K562 (cell line): Measurements from ENCODE around the gene RPF1. TPM values are rescaled to one million over a fixed set of nuclear protein-coding genes. Genes with fewer than 3 reads are reported as not detected.

Experiments
- ATAC-seq: fragments of 200-7000 bp; cut with Tn5 transposase; 3 replicates; pipeline ENCODE4 v1.9.1; 2020; ENCODE audit warnings: moderate library complexity
- BruUV-seq: library from RNA; stranded (reverse); fragments of 400-500 nt; replicated peaks from 2 replicates; lab custom pipeline; 2021; lab: Mats Ljungman, UMichigan
- CTCF ChIA-PET: fragments of 300-600 bp; formaldehyde crosslinking; extraction: SDS; loops from one replicate; lab custom pipeline; 2021; ENCODE audit warnings: low intra/inter-chr PET ratio; lab: Yijun Ruan, JAX
- POLR2A ChIA-PET: fragments of 300-600, 350-650 bp; sonication (Branson Sonifier 250); formaldehyde crosslinking; extraction: SDS; loops from one replicate; lab custom pipeline; 2021; ENCODE audit warnings: antibody characterized with exemption, inconsistent platforms; lab: Yijun Ruan, JAX
- DNase-seq, 4 experiments: peaks; one replicate each; pipeline versions ENCODE4 v3.0.0 to v3.0.0-alpha.2; 2011 to 2018; ENCODE audit warnings: low spot score in 3 of 4, mixed read lengths in 3 of 4; ENCODE audit errors: extremely low read depth in 1 of 4
- FAIRE-seq: peaks from 2 replicates; lab custom pipeline; 2011; peaks lifted over from hg19 to GRCh38; lab: Jason Lieb, UNC
- H2AFZ ChIP-seq: 2 replicates; pipeline ENCODE4 v1.6.0; 2011; ENCODE audit warnings: low read depth, low read length, control low read depth, inconsistent platforms
- H3K27ac ChIP-seq: fragments of 200-600 bp; 3 replicates; pipeline ENCODE4 v1.8.0; 2011; ENCODE audit warnings: low read depth, mild to moderate bottlenecking, control low read depth, inconsistent platforms, low read length, moderate library complexity, mixed read lengths; ENCODE audit errors: extremely low read depth
- H3K27me3 ChIP-seq, 2 experiments: fragments of 300-600 bp in 1 of 2; 2 replicates in 1 of 2; 3 replicates in 1 of 2; pipeline versions ENCODE4 v1.6.0 to v1.8.0; 2011; ENCODE audit warnings: inconsistent platforms in 2 of 2, low read length in 2 of 2, mild to moderate bottlenecking in 1 of 2, mixed read lengths in 1 of 2, moderate library complexity in 1 of 2; ENCODE audit not compliant: control insufficient read depth in 2 of 2, insufficient read depth in 2 of 2
- H3K36me3 ChIP-seq: fragments of 300-600 bp; 3 replicates; pipeline ENCODE4 v1.8.0; 2011; ENCODE audit warnings: mild to moderate bottlenecking, low read length, inconsistent platforms; ENCODE audit not compliant: control insufficient read depth, insufficient read depth
- H3K4me1 ChIP-seq, 2 experiments: fragments of 200-600 bp in 1 of 2; replicated peaks in 1 of 2; 2 replicates in 1 of 2; 3 replicates in 1 of 2; pipeline versions ENCODE4 v1.5.1 to v1.8.0; 2011; ENCODE audit warnings: inconsistent platforms in 2 of 2, low read length in 2 of 2, mild to moderate bottlenecking in 1 of 2, mixed read lengths in 1 of 2, moderate library complexity in 1 of 2; ENCODE audit not compliant: control insufficient read depth in 2 of 2, insufficient read depth in 2 of 2
- H3K4me2 ChIP-seq: 2 replicates; pipeline ENCODE4 v1.6.1; 2011; ENCODE audit warnings: low read length, control low read depth, inconsistent platforms, mixed read lengths; ENCODE audit not compliant: insufficient read depth
- H3K4me3 ChIP-seq: fragments of 200-600 bp; sonication (generic), shearing (Covaris generic); 2 replicates; pipeline ENCODE4 v1.5.1; 2016; ENCODE audit warnings: control low read depth, inconsistent platforms
- H3K79me2 ChIP-seq: fragments of 200-600 bp; 3 replicates; pipeline ENCODE4 v1.8.0; 2011; ENCODE audit warnings: low read length, inconsistent platforms; ENCODE audit not compliant: control insufficient read depth, insufficient read depth
- H3K9ac ChIP-seq, 2 experiments: 2 replicates each; pipeline versions ENCODE4 v1.6.0 to v1.6.1; 2011; ENCODE audit warnings: low read depth in 2 of 2, low read length in 2 of 2, control low read depth in 1 of 2, inconsistent platforms in 1 of 2, mild to moderate bottlenecking in 1 of 2, mixed read lengths in 1 of 2; ENCODE audit not compliant: insufficient read depth in 1 of 2
- H3K9me1 ChIP-seq: one replicate; pipeline ENCODE4 v1.6.0; 2011; ENCODE audit warnings: inconsistent platforms, mild to moderate bottlenecking, low read length, moderate library complexity; ENCODE audit not compliant: control insufficient read depth, insufficient read depth
- H3K9me3 ChIP-seq: replicated peaks from 2 replicates; pipeline ENCODE4 v1.5.1; 2011; ENCODE audit warnings: low read depth, low read length, inconsistent platforms; ENCODE audit not compliant: control insufficient read depth, insufficient read depth
- H4K20me1 ChIP-seq: replicated peaks from 2 replicates; pipeline ENCODE4 v1.6.1; 2011; ENCODE audit warnings: low read length, inconsistent platforms, mixed read lengths; ENCODE audit not compliant: control insufficient read depth, insufficient read depth
- JUN ChIP-seq, 2 experiments: sonication (generic) in 1 of 2; formaldehyde crosslinking in 1 of 2; IDR thresholded peaks; 2 replicates each; pipeline versions ENCODE4 v1.6.1 to v1.8.0; 2012 to 2022; ENCODE audit warnings: borderline replicate concordance in 2 of 2, mild to moderate bottlenecking in 2 of 2, improper control_type of control experiment in 1 of 2, low read depth in 1 of 2, low read length in 1 of 2, missing genetic modification reagents in 1 of 2
- PHF8 ChIP-seq: fragments of 200-600 bp; sonication (generic); IDR thresholded peaks from 2 replicates; pipeline ENCODE4 v1.6.1; 2012; ENCODE audit warnings: mixed run types, mild to moderate bottlenecking, inconsistent platforms, low read length, moderate library complexity, borderline replicate concordance
- POLR2G ChIP-seq: fragments of 200-400 bp; formaldehyde crosslinking; IDR thresholded peaks from 2 replicates; pipeline ENCODE4 v1.6.1; 2017; ENCODE audit warnings: low read depth, mild to moderate bottlenecking, antibody characterized with exemption, low read length, moderate library complexity
- SRF ChIP-seq, 2 experiments: fragments of 250-450, 450-650 bp in 1 of 2; sonication (Bioruptor Pico) in 1 of 2; sonication (generic) in 1 of 2; formaldehyde crosslinking; IDR thresholded peaks; 2 replicates each; pipeline versions ENCODE4 v1.5.0 to v1.5.1; 2020 to 2022; ENCODE audit warnings: mild to moderate bottlenecking in 1 of 2, missing genetic modification reagents in 1 of 2
- TCF7 ChIP-seq: sonication (generic); IDR thresholded peaks from 2 replicates; pipeline ENCODE4 v1.6.1; 2016; ENCODE audit warnings: antibody characterized with exemption, borderline replicate concordance
- TEAD2 ChIP-seq: fragments of 450-650 bp; IDR thresholded peaks from 2 replicates; pipeline ENCODE4 v1.6.1; 2016; ENCODE audit warnings: missing genetic modification characterization, control low read depth, missing compliant biosample characterization
- ZNF780A ChIP-seq: fragments of 250-450 bp; sonication (Bioruptor Pico); IDR thresholded peaks from 2 replicates; pipeline ENCODE4 v1.5.0; 2021; ENCODE audit warnings: mild to moderate bottlenecking
- WGBS: fragments of 100-300 bp; shearing (Covaris generic); methylation state at CpG from one replicate; pipeline ENCODE4 v1.1.6; 2016; ENCODE audit warnings: low coverage, mixed read lengths; ENCODE audit not compliant: insufficient coverage; ENCODE audit errors: missing lambda C conversion rate; 5-methylcytosine and 5-hydroxymethylcytosine counted together
- in situ Hi-C: fragments of 300-500 bp; cut with MboI; formaldehyde crosslinking; loops from 4 replicates; pipeline ENCODE4 v1.15.0; 2018; ENCODE audit warnings: inconsistent platforms, mixed read lengths
- intact Hi-C: fragments of 100-400 bp; cut with micrococcal nuclease; formaldehyde crosslinking; loops from 2 replicates; pipeline ENCODE4 v1.14.2; 2022
- polyA plus RNA-seq, 8 experiments: library from polyadenylated mRNA; depleted of rRNA in 4 of 8; stranded (reverse) in 5 of 8; unstranded in 3 of 8; fragments of >200 nt; fragmentation: Nextera tagmentation in 2 of 8; fragmentation: Illumina TruSeq in 1 of 8; extraction: Ambion mirVana in 2 of 8; extraction: Trizol in 1 of 8; gene quantifications; 2 replicates each; pipeline versions ENCODE4 v1.2.1 to v1.2.3, GENCODE V29; 2011 to 2014; ENCODE audit warnings: inconsistent platforms in 1 of 8, missing spikeins in 1 of 8
- total RNA-seq, 7 experiments: library from RNA; depleted of rRNA in 6 of 7; stranded (reverse); fragments of >200 nt in 6 of 7; fragmentation: Illumina TruSeq in 2 of 7; extraction: Trizol in 2 of 7; gene quantifications; 2 replicates each; pipeline versions ENCODE4 v1.2.1 to v1.2.3, GENCODE V29; 2011 to 2021; ENCODE audit warnings: low replicate concordance in 1 of 7
- TF ChIP-seq, protein P1 (sequence below): fragments of 250-450 bp; sonication (Bioruptor Pico); IDR thresholded peaks from 2 replicates; pipeline ENCODE4 v1.4.0; 2020; ENCODE audit warnings: mild to moderate bottlenecking, moderate library complexity
- TF ChIP-seq, protein P2 (sequence below): sonication (generic); formaldehyde crosslinking; IDR thresholded peaks from 2 replicates; pipeline ENCODE4 v1.8.1; 2022; ENCODE audit warnings: missing genetic modification reagents
- TF ChIP-seq, protein P3 (sequence below), 2 experiments: fragments of 450-650 bp; conservative IDR thresholded peaks; 2 replicates each; pipeline ENCODE4 v1.6.1; 2017; ENCODE audit warnings: mild to moderate bottlenecking in 2 of 2, moderate library complexity in 2 of 2

The RPF1 gene
- total and polyA plus RNA-seq, 9 of the 15 experiments (the other 6 are each of a cell fraction or from before 2014, with no cell fraction given) = 52.4 to 156 (median 90.2) TPM

DNA sequence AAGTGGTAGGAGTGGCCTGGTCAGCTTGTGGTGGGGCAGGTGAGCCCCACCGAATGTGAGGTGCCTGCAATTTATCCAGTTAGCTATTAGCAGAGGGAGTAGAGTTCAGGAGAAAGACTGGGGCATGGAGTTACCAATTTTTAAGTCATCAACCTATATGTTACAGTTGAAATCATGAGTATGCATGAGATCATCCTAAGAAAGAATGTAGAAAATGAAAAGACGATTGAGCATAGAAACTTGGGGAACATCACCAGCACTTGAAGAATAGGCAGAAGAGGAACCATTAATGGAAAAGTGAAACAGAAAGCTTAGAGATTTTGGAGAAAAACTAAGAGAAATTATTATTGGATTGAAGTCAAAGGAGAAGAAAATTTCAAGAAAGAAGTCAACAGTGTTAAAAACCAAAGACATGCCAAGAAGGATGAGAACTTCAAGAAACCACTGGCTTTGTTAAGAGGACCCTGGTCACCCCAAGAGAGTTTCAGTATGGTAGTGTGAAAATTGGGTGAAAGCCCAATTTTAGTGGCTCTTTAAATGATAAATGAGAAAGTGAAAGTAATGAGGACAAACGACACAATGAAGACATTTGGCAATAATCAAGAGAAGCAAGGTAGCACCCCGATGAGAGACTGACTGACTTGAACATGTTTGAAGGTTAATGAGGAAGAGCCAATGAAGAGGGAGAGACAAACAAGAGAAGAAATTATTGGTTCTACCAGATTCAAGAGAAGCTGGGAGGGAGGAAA lies 44.1 kb upstream of the RPF1 start:
- ATAC-seq (no peak), FAIRE-seq (no peak), DNase-seq (no peak)
- POLR2A ChIA-PET = no interaction called here
- no peaks in the 10 kb centered on the region for H3K79me2 ChIP-seq
- H3K4me2 ChIP-seq = no peak overlapping the region
- no TSS peak for BruUV-seq
- in situ Hi-C loops = loop anchor here (10.0 kb wide), 1 partner anchor 510 kb away; no protein-coding TSS in a partner anchor
- H3K4me3 ChIP-seq = no peak overlapping the region
- 0% methylated on average over 4 of the region's 4 CpGs for WGBS
- CTCF ChIA-PET = interaction anchor here (0.5 to 0.7 kb wide), 2 partner anchors 161 to 311 kb away, joined by 3 read pairs; no protein-coding TSS in a partner anchor
- no peaks in the 10 kb centered on the region for H3K4me1 ChIP-seq
- no peaks in the 10 kb centered on the region for H3K9me3 ChIP-seq
- H4K20me1 ChIP-seq = no peaks in the 10 kb centered on the region
- H3K9ac ChIP-seq = no peak overlapping the region
- intact Hi-C loops = loop anchor here (5.0 kb wide), 1 partner anchor 293 kb away; the partner anchor contains the start of gene PRKACB
- H2AFZ ChIP-seq = no peak overlapping the region
- no peaks in the 10 kb centered on the region for H3K27me3 ChIP-seq
- no peaks in the 10 kb centered on the region for H3K9me1 ChIP-seq
- H3K36me3 ChIP-seq = no peaks in the 10 kb centered on the region
- H3K27ac ChIP-seq = no peak overlapping the region
- TF ChIP-seq JUN (IDR thresholded peaks at IDR 0.05; ENCODE audit: borderline replicate concordance, low read depth, low read length) (no peak), JUN (CRISPR knock-in tag; IDR thresholded peaks at IDR 0.05; ENCODE audit: borderline replicate concordance) (no peak), TEAD2 (tag) (no peak), POLR2G (no peak), PHF8 (no peak), SRF (CRISPR knock-in tag; IDR thresholded peaks at IDR 0.05) (no peak), ZNF780A (CRISPR knock-in tag) (no peak), TCF7 (no peak)
- TF ChIP-seq, protein P1, sequence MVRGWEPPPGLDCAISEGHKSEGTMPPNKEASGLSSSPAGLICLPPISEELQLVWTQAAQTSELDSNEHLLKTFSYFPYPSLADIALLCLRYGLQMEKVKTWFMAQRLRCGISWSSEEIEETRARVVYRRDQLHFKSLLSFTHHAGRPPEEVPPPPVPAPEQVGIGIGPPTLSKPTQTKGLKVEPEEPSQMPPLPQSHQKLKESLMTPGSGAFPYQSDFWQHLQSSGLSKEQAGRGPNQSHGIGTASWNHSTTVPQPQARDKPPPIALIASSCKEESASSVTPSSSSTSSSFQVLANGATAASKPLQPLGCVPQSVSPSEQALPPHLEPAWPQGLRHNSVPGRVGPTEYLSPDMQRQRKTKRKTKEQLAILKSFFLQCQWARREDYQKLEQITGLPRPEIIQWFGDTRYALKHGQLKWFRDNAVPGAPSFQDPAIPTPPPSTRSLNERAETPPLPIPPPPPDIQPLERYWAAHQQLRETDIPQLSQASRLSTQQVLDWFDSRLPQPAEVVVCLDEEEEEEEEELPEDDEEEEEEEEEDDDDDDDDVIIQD (CRISPR knock-in tag) = no peak
- TF ChIP-seq, protein P2, sequence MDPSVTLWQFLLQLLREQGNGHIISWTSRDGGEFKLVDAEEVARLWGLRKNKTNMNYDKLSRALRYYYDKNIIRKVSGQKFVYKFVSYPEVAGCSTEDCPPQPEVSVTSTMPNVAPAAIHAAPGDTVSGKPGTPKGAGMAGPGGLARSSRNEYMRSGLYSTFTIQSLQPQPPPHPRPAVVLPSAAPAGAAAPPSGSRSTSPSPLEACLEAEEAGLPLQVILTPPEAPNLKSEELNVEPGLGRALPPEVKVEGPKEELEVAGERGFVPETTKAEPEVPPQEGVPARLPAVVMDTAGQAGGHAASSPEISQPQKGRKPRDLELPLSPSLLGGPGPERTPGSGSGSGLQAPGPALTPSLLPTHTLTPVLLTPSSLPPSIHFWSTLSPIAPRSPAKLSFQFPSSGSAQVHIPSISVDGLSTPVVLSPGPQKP (CRISPR knock-in tag) = no peak
- TF ChIP-seq, protein P3, sequence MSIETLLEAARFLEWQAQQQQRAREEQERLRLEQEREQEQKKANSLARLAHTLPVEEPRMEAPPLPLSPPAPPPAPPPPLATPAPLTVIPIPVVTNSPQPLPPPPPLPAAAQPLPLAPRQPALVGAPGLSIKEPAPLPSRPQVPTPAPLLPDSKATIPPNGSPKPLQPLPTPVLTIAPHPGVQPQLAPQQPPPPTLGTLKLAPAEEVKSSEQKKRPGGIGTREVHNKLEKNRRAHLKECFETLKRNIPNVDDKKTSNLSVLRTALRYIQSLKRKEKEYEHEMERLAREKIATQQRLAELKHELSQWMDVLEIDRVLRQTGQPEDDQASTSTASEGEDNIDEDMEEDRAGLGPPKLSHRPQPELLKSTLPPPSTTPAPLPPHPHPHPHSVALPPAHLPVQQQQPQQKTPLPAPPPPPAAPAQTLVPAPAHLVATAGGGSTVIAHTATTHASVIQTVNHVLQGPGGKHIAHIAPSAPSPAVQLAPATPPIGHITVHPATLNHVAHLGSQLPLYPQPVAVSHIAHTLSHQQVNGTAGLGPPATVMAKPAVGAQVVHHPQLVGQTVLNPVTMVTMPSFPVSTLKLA (conservative IDR thresholded peaks at IDR 0.05) = no peak
